HEK293T (cell line): Measurements from ENCODE around the gene SKAP1.
"Not testable (repeated sequence)": the region's sequence is repeated elsewhere in the genome, so short reads cannot be mapped to it uniquely, and the experiment has no call there.

Experiments
- CTCF ChIA-PET: fragments of 350-600 bp; formaldehyde crosslinking; extraction: SDS; loops from one replicate; lab custom pipeline; 2021; ENCODE audit warnings: antibody characterized with exemption, inconsistent platforms; lab: Yijun Ruan, JAX
- POLR2A ChIA-PET: fragments of 350-600 bp; formaldehyde crosslinking; extraction: SDS; loops from one replicate; lab custom pipeline; 2020; ENCODE audit warnings: antibody characterized with exemption, inconsistent platforms; lab: Yijun Ruan, JAX
- DNase-seq: peaks from one replicate; pipeline ENCODE4 v3.0.0; 2012; ENCODE audit warnings: mixed read lengths; ENCODE audit errors: extremely low spot score
- ARNT ChIP-seq: fragments of 450-650 bp; IDR thresholded peaks from 2 replicates; pipeline ENCODE4 v1.6.1; 2017; ENCODE audit warnings: mild to moderate bottlenecking
- BHLHE40 ChIP-seq: fragments of 450-650 bp; IDR thresholded peaks from 2 replicates; pipeline ENCODE4 v1.6.1; 2016; ENCODE audit warnings: mild to moderate bottlenecking, moderate library complexity, borderline replicate concordance
- CTBP1 ChIP-seq: fragments of 450-650 bp; IDR thresholded peaks from 2 replicates; pipeline ENCODE4 v1.6.1; 2016; ENCODE audit warnings: borderline replicate concordance
- ELF4 ChIP-seq: fragments of 450-650 bp; IDR thresholded peaks from 2 replicates; pipeline ENCODE4 v1.6.1; 2017; ENCODE audit warnings: antibody characterized with exemption
- FOXA1 ChIP-seq: fragments of 450-650 bp; IDR thresholded peaks from 2 replicates; pipeline ENCODE4 v1.6.1; 2016; ENCODE audit warnings: mild to moderate bottlenecking
- FOXK2 ChIP-seq: fragments of 450-650 bp; IDR thresholded peaks from 2 replicates; pipeline ENCODE4 v1.6.1; 2016; ENCODE audit warnings: mild to moderate bottlenecking
- FOXM1 ChIP-seq: fragments of 450-650 bp; IDR thresholded peaks from 2 replicates; pipeline ENCODE4 v1.6.1; 2017; ENCODE audit warnings: mild to moderate bottlenecking, borderline replicate concordance
- HDGF ChIP-seq: fragments of 450-650 bp; IDR thresholded peaks from 2 replicates; pipeline ENCODE4 v1.6.1; 2017; ENCODE audit warnings: antibody characterized with exemption, borderline replicate concordance
- L3MBTL2 ChIP-seq: fragments of 450-650 bp; conservative IDR thresholded peaks from 2 replicates; pipeline ENCODE4 v1.6.1; 2016; ENCODE audit warnings: mild to moderate bottlenecking
- LEF1 ChIP-seq: fragments of 450-650 bp; IDR thresholded peaks from 2 replicates; pipeline ENCODE4 v1.6.1; 2017; ENCODE audit warnings: mild to moderate bottlenecking, borderline replicate concordance
- NFRKB ChIP-seq: fragments of 450-650 bp; IDR thresholded peaks from 2 replicates; pipeline ENCODE4 v1.6.1; 2016; ENCODE audit warnings: mild to moderate bottlenecking, moderate library complexity
- PKNOX1 ChIP-seq: fragments of 450-650 bp; IDR thresholded peaks from 2 replicates; pipeline ENCODE4 v1.6.1; 2016
- SP1 ChIP-seq: fragments of 450-650 bp; IDR thresholded peaks from 2 replicates; pipeline ENCODE4 v1.6.1; 2017
- SUZ12 ChIP-seq: fragments of 450-650 bp; IDR thresholded peaks from 2 replicates; pipeline ENCODE4 v1.6.1; 2016; ENCODE audit warnings: mild to moderate bottlenecking
- TARDBP ChIP-seq: fragments of 450-650 bp; IDR thresholded peaks from 2 replicates; pipeline ENCODE4 v1.6.1; 2016
- ZNF384 ChIP-seq: fragments of 450-650 bp; IDR thresholded peaks from 2 replicates; pipeline ENCODE4 v1.6.1; 2016

SKAP1 gene

DNA sequence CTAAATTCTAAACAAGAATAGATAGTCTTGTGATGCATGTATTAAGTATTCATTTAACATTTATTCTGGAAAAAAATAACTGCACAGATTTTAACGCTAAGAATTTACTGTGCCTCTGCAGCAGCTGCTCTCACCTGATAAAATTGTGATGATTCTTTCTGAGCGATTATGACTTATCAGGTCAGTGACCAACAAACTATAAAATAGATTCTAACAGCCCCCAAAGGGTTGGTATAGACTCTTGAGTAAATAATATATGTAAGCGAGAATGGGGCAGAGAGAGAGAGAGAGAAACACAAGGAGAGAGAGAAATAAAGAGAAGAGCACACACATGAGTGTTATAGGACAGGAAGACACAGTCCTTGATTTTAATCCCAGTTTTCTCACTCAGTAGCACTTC is 178.1 kb downstream of the SKAP1 start:
- ChIA-PET POLR2A (no interaction called here), CTCF (interaction anchor here (1.4 to 2.2 kb wide), 2 partner anchors 11 to 36 kb away, joined by 9 to 10 read pairs; no protein-coding TSS in a partner anchor)
- no peak for DNase-seq
- TF ChIP-seq ZNF384 (no peak), CTBP1 (no peak), FOXA1 (no peak), SP1 (no peak), SUZ12 (no peak), HDGF (no peak), PKNOX1 (no peak), FOXM1 (no peak), FOXK2 (no peak), LEF1 (no peak), BHLHE40 (no peak), L3MBTL2 (no peak), TARDBP (no peak), ARNT (no peak), ELF4 (no peak), NFRKB (no peak)

- CTCF ChIA-PET, result interaction anchor here (0.6 to 2.5 kb wide), 5 partner anchors 9 to 945 kb away, joined by 3 to 13 read pairs (median 3); no protein-coding TSS in a partner anchor
- TF ChIP-seq FOXA1 (no peak), SP1 (no peak), BHLHE40 (no peak), ARNT (peak; percentile 89), SUZ12 (no peak), HDGF (no peak), FOXM1 (no peak), PKNOX1 (peak; percentile 89), ELF4 (no peak), LEF1 (0 out of 2 replicates have a peak, but pooled peaks have one; percentile 16), FOXK2 (0 out of 2 replicates have a peak, but pooled peaks have one; percentile 23), ZNF384 (no peak; the same call in 1 of the 2 replicates), NFRKB (no peak), CTBP1 (peak; percentile 91)
- DNase-seq, result no peak
- POLR2A ChIA-PET, result interaction anchor here (1.0 kb wide), 1 partner anchor 12 kb away, joined by 3 read pairs; no protein-coding TSS in a partner anchor
These were observed 179.1 kb downstream of the SKAP1 start for GRCh38 chr17:48250949-48251348.

DNA sequence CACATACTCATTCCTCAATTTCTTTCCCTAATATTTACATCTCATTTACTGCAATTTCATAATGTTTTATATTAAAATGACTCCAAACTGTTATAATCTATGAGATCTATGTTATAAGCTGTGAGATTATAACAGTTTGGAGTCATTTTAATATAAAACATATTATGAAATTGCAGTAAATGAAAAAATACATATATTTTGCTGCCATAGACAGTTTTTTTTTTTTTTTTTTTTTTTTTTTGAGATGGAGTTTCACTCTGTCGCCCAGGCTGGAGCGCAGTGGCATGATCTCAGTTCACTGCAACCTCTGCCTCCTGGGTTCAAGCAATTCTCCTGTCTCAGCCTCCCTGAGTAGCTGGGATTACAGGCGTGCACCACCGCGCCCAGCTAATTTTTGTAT is 180.0 kb downstream of the SKAP1 start:
- peak; percentile 45 for TF ChIP-seq ZNF384
- POLR2A ChIA-PET, DNase-seq: not testable (repeated sequence)
- CTCF ChIA-PET, result interaction anchor here (0.7 to 2.5 kb wide), 5 partner anchors 10 to 34 kb away, joined by 3 to 13 read pairs (median 5); no protein-coding TSS in a partner anchor

GRCh38 chr17:48247603-48248002 is 182.4 kb downstream of the SKAP1 start:
- no peak for DNase-seq
- ChIA-PET POLR2A (no interaction called here), CTCF (interaction anchor here (1.7 kb wide), 1 partner anchor 14 kb away, joined by 8 read pairs; no protein-coding TSS in a partner anchor)
- TF ChIP-seq FOXK2 (no peak), ELF4 (no peak), SP1 (no peak), L3MBTL2 (no peak), LEF1 (no peak), FOXM1 (no peak), FOXA1 (no peak), BHLHE40 (no peak), ZNF384 (no peak), PKNOX1 (no peak), NFRKB (no peak), ARNT (no peak), SUZ12 (no peak), CTBP1 (no peak), TARDBP (no peak), HDGF (no peak)

GRCh38 chr17:48247038-48247437 is 183.0 kb downstream of the SKAP1 start:
- ChIA-PET CTCF (interaction anchor here (0.6 to 1.7 kb wide), 5 partner anchors 13 to 310 kb away, joined by 3 to 8 read pairs (median 3); no protein-coding TSS in a partner anchor), POLR2A (no interaction called here)
- no peak for DNase-seq
- no peak for TF ChIP-seq HDGF

GRCh38 chr17:48246612-48247011 is 183.4 kb downstream of the SKAP1 start:
- CTCF ChIA-PET, result interaction anchor here (0.6 to 1.7 kb wide), 5 partner anchors 13 to 310 kb away, joined by 3 to 8 read pairs (median 3); no protein-coding TSS in a partner anchor
- POLR2A ChIA-PET, result no interaction called here
- TF ChIP-seq ELF4 (no peak), PKNOX1 (peak; percentile 27; the same call in 1 of the 2 replicates), FOXM1 (no peak)
- no peak for DNase-seq

GRCh38 chr17:48245465-48246033 is 184.5 kb downstream of the SKAP1 start:
- DNase-seq, POLR2A ChIA-PET: not testable (repeated sequence)
- CTCF ChIA-PET, result interaction anchor here (0.7 to 1.4 kb wide), 2 partner anchors 30 to 62 kb away, joined by 3 read pairs; no protein-coding TSS in a partner anchor
